CD4-positive, alpha-beta T cell treated with Interleukin-2 at 100 ng/mL for 4 hours (primary cell): ENCODE data around the gene SASH1.

ENCODE experiments used
- DNase-seq: peaks from one replicate; pipeline ENCODE4 v3.0.0-alpha.2; 2020; ENCODE audit warnings: low spot score

Gene SASH1

GRCh38 chr6:148591656-148592055 is 249.0 kb downstream of the SASH1 start:
- DNase-seq = no peak

- no peak for DNase-seq
Measured at GRCh38 chr6:148593130-148593812, 250.6 kb downstream of the SASH1 start.

- DNase-seq = no peak
Measured at GRCh38 chr6:148593813-148594170, 251.2 kb downstream of the SASH1 start.

GRCh38 chr6:148595550-148595949 is 252.9 kb downstream of the SASH1 start:
- DNase-seq = no peak

- no peak for DNase-seq
Measured at GRCh38 chr6:148596891-148597455, 254.3 kb downstream of the SASH1 start.

- no peak for DNase-seq
Measured at GRCh38 chr6:148598724-148599123, 256.1 kb downstream of the SASH1 start.

- no peak for DNase-seq
Measured at GRCh38 chr6:148599967-148600426, 257.4 kb downstream of the SASH1 start.
